ENCODE measurements around the gene CCT2.

CCT2 gene

DNA sequence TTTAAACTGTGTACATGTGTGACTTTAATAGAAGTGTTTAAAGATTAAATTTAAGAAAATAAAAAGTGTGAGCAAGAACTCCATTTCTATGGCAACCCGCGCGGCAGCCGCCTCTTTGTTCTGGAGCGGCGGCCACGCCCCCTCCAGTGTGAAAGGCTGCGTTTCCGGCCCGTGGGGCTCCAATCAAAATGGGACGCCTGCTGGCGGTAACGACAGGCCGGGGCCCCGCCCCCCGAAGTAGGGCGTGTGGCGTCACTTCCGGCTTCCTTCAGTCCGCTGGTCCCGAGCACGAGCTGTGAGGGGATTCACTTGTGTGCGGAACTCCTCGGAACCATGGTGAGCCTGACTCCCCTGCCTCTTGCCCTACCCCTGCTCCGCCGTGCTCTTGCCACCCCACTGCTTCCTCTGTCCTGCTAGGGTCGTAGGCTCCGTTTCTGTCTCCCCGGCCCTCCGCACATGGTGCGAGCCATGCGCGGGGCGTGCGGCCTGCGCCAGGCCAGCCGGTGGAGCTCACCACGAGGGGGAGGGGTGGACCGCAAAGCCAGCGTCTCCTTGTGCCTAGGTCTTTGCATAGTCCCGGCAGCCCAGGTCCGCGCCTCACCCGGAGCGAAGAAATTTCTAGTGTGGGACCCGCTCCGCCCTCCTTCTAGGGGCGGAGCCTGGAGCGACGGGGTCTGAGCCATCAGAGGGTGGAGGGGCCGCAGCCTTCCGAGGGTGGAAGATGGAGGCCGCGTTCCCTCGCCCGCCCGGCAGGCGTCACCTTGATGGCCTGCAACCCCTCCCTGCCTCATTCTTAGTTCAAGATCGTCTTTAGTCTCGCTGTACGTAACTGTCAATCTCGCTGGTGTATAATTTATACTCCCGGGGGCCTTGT lies at the start of gene CCT2:
TSS of gene CCT2 (plus strand) at position 271 of the 874 bp plus-strand sequence. CDS start at position 334, 63 bp downstream.
- Histone ChIP-seq H3K9me3 (no peaks in the 10 kb centered on the region), H3K27ac (peak within 1 kb of the TSS; percentile 76), H3K4me1 (ENCODE audit: control insufficient read depth in 1 of 2, insufficient read depth in 1 of 2, low read depth in 1 of 2, low read length in 1 of 2) (peaks cover 9% of the 10 kb centered on the region in 2 experiments), H3K27me3 (no peaks in the 10 kb centered on the region), H3K36me3 (peaks cover 7% of the 10 kb centered on the region), H3K4me3 (ENCODE audit: low read depth in 1 of 2, low read length in 1 of 2) (peak within 1 kb of the TSS; percentile 90 to 98)
- TF ChIP-seq, protein P1, sequence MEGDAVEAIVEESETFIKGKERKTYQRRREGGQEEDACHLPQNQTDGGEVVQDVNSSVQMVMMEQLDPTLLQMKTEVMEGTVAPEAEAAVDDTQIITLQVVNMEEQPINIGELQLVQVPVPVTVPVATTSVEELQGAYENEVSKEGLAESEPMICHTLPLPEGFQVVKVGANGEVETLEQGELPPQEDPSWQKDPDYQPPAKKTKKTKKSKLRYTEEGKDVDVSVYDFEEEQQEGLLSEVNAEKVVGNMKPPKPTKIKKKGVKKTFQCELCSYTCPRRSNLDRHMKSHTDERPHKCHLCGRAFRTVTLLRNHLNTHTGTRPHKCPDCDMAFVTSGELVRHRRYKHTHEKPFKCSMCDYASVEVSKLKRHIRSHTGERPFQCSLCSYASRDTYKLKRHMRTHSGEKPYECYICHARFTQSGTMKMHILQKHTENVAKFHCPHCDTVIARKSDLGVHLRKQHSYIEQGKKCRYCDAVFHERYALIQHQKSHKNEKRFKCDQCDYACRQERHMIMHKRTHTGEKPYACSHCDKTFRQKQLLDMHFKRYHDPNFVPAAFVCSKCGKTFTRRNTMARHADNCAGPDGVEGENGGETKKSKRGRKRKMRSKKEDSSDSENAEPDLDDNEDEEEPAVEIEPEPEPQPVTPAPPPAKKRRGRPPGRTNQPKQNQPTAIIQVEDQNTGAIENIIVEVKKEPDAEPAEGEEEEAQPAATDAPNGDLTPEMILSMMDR (IDR thresholded peaks at IDR 0.05): peak; percentile 16

DNA sequence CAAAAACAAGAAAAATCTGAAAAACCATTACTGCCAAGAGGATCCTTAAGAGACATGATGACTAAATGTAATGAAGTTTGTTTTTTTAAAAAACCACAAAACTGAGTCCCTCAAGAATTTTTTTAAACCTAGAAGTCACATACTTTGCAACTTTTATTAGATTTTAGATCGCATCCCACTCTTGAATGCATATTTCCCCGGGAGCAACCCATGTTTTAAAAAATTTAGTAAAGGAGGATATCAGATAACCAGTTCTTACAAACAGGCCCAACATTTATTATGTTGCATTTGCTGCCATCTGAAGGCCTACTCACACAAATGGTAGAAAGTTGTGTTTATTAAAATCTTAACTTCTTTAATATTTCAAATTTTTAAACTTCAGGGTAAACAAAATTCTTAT lies 44.3 kb upstream of the CCT2 start:
- TF ChIP-seq, protein P1 (IDR thresholded peaks at IDR 0.05): no peak
- Histone ChIP-seq H3K4me1 (ENCODE audit: control insufficient read depth in 1 of 2, insufficient read depth in 1 of 2, low read depth in 1 of 2, low read length in 1 of 2) (no peaks in the 10 kb centered on the region), H3K9me3 (peaks cover 4% of the 10 kb centered on the region), H3K27ac (no peak overlapping the region), H3K4me3 (ENCODE audit: low read depth in 1 of 2, low read length in 1 of 2) (no peak overlapping the region), H3K27me3 (no peaks in the 10 kb centered on the region), H3K36me3 (peaks cover 5% of the 10 kb centered on the region)

DNA sequence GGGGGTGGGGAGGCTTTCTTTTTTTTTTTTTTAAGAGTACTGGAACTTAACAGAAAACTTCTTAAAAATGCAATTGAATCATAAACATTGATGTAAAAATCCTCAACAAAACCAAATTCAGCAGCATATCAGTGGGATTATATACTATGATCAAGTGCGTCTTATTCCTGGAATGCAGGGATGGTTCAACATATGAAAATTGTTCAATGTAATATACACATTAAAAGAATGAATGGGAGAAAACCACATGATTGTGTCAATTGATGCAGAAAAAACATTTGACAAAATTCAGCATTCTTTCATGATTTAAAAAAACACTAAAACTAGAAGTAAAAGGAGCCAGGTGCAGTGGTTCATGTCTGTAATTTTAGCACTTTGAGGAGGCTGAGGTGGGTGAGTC lies 41.2 kb upstream of the CCT2 start:
- TF ChIP-seq, protein P1 (IDR thresholded peaks at IDR 0.05): no peak
- Histone ChIP-seq H3K36me3 (peaks cover 5% of the 10 kb centered on the region), H3K9me3 (peaks cover 4% of the 10 kb centered on the region), H3K4me3 (ENCODE audit: low read depth in 1 of 2, low read length in 1 of 2) (no peak overlapping the region), H3K27ac (no peak overlapping the region), H3K27me3 (no peaks in the 10 kb centered on the region), H3K4me1 (ENCODE audit: control insufficient read depth in 1 of 2, insufficient read depth in 1 of 2, low read depth in 1 of 2, low read length in 1 of 2) (no peaks in the 10 kb centered on the region)

DNA sequence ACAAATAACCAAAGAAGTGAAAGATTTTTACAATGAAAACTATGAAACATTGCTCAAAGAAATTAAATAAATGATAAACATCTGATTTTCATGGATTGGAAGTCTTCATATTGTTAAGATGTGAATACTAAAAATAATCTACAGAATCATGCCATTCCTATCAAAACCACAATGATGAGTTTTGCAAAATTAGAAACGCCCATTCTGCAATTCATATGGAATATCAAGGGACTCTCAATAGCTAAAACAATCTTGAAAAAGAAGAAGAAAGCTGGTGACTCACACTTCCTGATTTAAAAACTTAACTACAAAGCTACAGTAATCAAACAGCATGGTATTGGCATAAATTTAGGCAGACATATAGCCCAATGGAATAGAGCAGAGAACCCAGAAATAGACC lies 40.2 kb upstream of the CCT2 start:
- TF ChIP-seq, protein P1 (IDR thresholded peaks at IDR 0.05): no peak
- no peaks in the 10 kb centered on the region for H3K4me1 ChIP-seq (ENCODE audit: control insufficient read depth in 1 of 2, insufficient read depth in 1 of 2, low read depth in 1 of 2, low read length in 1 of 2)
- H3K9me3 ChIP-seq: peaks cover 4% of the 10 kb centered on the region
- H3K36me3 ChIP-seq: peaks cover 5% of the 10 kb centered on the region
- H3K27me3 ChIP-seq: no peaks in the 10 kb centered on the region
- H3K27ac ChIP-seq: no peak overlapping the region
- no peak overlapping the region for H3K4me3 ChIP-seq (ENCODE audit: low read depth in 1 of 2, low read length in 1 of 2)

DNA sequence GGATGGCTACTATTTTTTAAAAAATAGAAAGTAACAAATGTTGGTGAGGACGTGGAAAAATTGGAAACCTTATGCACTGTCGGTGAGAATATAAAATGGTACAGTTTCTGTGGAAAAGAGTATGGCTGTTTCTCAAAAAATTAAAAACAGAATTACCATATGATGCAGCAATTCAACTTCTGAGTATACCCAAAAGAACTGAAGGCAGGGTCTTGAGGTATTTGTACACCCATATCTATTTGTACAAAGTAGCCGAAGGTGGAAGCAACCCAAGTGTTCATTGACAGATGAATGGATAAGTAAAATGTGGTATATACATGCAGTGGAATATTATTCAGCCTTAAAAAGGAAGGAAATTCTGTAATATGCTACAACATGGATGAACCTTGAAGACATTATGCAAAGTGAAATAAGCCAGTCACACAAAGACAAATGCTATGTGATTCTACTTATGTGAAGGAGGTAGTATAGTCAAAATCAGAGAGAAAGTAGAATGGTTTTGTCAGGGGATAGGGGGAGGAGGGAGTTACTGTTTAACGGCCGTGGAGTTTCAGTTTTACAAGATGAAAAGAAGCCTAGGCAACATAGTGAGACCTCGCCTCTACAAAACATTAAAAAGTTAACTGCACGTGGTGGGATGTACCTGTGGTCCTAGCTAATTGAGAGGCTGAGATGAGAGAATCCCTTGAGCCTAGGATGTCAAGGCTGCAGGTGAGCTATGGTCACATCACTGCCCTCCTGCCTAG lies 38.4 kb upstream of the CCT2 start:
- H3K27ac ChIP-seq: no peak overlapping the region
- peaks cover 4% of the 10 kb centered on the region for H3K9me3 ChIP-seq
- H3K36me3 ChIP-seq: no peaks in the 10 kb centered on the region
- H3K4me1 ChIP-seq (ENCODE audit: control insufficient read depth in 1 of 2, insufficient read depth in 1 of 2, low read depth in 1 of 2, low read length in 1 of 2): no peaks in the 10 kb centered on the region
- TF ChIP-seq, protein P1 (IDR thresholded peaks at IDR 0.05): no peak
- no peak overlapping the region for H3K4me3 ChIP-seq (ENCODE audit: low read depth in 1 of 2, low read length in 1 of 2)
- H3K27me3 ChIP-seq: no peaks in the 10 kb centered on the region

Measured in neutrophil (primary cell).